A549 (cell line): ENCODE measurements around the gene EPHB6. TPM values are rescaled to one million over a fixed set of nuclear protein-coding genes. Genes with fewer than 3 reads are reported as not detected.
A peak's percentile ranks its signal among the peaks of the same experiment; 100 is the strongest.

Experiments
- ATAC-seq, 2 experiments: fragments of 200-7000 bp in 1 of 2; fragments of >200 bp in 1 of 2; cut with Nextera tagmentation in 1 of 2; cut with Tn5 transposase in 1 of 2; 3 replicates each; pipeline versions ENCODE4 v1.8.0 to v1.9.1; 2018 to 2020; ENCODE audit warnings: mild to moderate bottlenecking in 1 of 2, moderate library complexity in 1 of 2
- CTCF ChIA-PET: fragments of 300-600 bp; sonication (Branson Sonifier 250); formaldehyde crosslinking; extraction: SDS; loops from one replicate; lab custom pipeline; 2021; ENCODE audit warnings: antibody characterized with exemption, inconsistent platforms; lab: Yijun Ruan, JAX
- POLR2A ChIA-PET: fragments of 350-600 bp; formaldehyde crosslinking; extraction: SDS; loops from one replicate; lab custom pipeline; 2021; ENCODE audit warnings: antibody characterized with exemption, inconsistent platforms; lab: Yijun Ruan, JAX
- DNase-seq, 2 experiments: peaks; one replicate each; pipeline versions ENCODE4 v3.0.0 to v3.0.0-alpha.2; 2011 to 2016; ENCODE audit warnings: low read depth in 1 of 2, low spot score in 1 of 2
- FAIRE-seq: peaks from 2 replicates; lab custom pipeline; 2011; peaks lifted over from hg19 to GRCh38; lab: Jason Lieb, UNC
- H3K27ac ChIP-seq, 2 experiments: fragments of >200 bp; sonication (Bioruptor Twin); formaldehyde crosslinking; 3 replicates each; pipeline ENCODE4 v1.5.1; 2016 to 2017
- H3K4me1 ChIP-seq: fragments of >200 bp; sonication (Bioruptor Twin); formaldehyde crosslinking; 3 replicates; pipeline ENCODE4 v1.6.1; 2016
- H3K4me2 ChIP-seq: fragments of >200 bp; sonication (Bioruptor Twin); formaldehyde crosslinking; 3 replicates; pipeline ENCODE4 v1.6.1; 2016
- H3K4me3 ChIP-seq: fragments of >200 bp; sonication (Bioruptor Twin); formaldehyde crosslinking; 3 replicates; pipeline ENCODE4 v1.5.1; 2016
- H3K9me3 ChIP-seq: fragments of >200 bp; sonication (Bioruptor Twin); formaldehyde crosslinking; 3 replicates; pipeline ENCODE4 v1.6.1; 2016
- ATOH8 ChIP-seq: fragments of 250-450 bp; sonication (Bioruptor Pico); IDR thresholded peaks from 2 replicates; pipeline ENCODE4 v1.5.0; 2020; ENCODE audit warnings: low read depth, mild to moderate bottlenecking, moderate library complexity
- BHLHE40 ChIP-seq: IDR thresholded peaks from 2 replicates; pipeline ENCODE4 v1.6.1; 2012; ENCODE audit warnings: low read depth, low read length, inconsistent platforms
- CBX2 ChIP-seq: fragments of 200-600 bp; sonication (generic); IDR thresholded peaks from 2 replicates; pipeline ENCODE4 v1.6.1; 2016; ENCODE audit warnings: low read depth, mild to moderate bottlenecking, borderline replicate concordance
- CEBPB ChIP-seq, 2 experiments: fragments of >200 bp in 1 of 2; sonication (Bioruptor Twin) in 1 of 2; formaldehyde crosslinking in 1 of 2; IDR thresholded peaks; 2 replicates each; pipeline ENCODE4 v1.6.1; 2012 to 2016
- E2F6 ChIP-seq: IDR thresholded peaks from 2 replicates; pipeline ENCODE4 v1.6.1; 2012; ENCODE audit warnings: low read depth, borderline replicate concordance
- ELK1 ChIP-seq: fragments of 150-350 bp; IDR thresholded peaks from 2 replicates; pipeline ENCODE4 v1.6.1; 2014; ENCODE audit warnings: low read depth, mild to moderate bottlenecking, low read length
- FOSB ChIP-seq: fragments of 250-450 bp; sonication (Bioruptor Pico); IDR thresholded peaks from 2 replicates; pipeline ENCODE4 v1.5.0; 2020; ENCODE audit warnings: mild to moderate bottlenecking, moderate library complexity
- FOSL2 ChIP-seq, 2 experiments: fragments of 450-650 bp in 1 of 2; fragments of >200 bp in 1 of 2; sonication (Bioruptor Twin) in 1 of 2; formaldehyde crosslinking; IDR thresholded peaks; 2 replicates each; pipeline versions ENCODE4 v1.5.0 to v1.6.1; 2016 to 2020; ENCODE audit warnings: mild to moderate bottlenecking in 1 of 2, moderate library complexity in 1 of 2
- FOXS1 ChIP-seq: fragments of 250-450 bp; sonication (Bioruptor Pico); IDR thresholded peaks from 2 replicates; pipeline ENCODE4 v1.5.0; 2020; ENCODE audit warnings: mild to moderate bottlenecking, moderate library complexity
- HES2 ChIP-seq: fragments of >200 bp; sonication (Bioruptor Twin); formaldehyde crosslinking; IDR thresholded peaks from 2 replicates; pipeline ENCODE4 v1.6.1; 2016
- HEYL ChIP-seq: fragments of 250-450 bp; sonication (Bioruptor Pico); IDR thresholded peaks from 2 replicates; pipeline ENCODE4 v1.8.0; 2021; ENCODE audit warnings: mild to moderate bottlenecking, moderate library complexity
- JUNB ChIP-seq: fragments of >200 bp; sonication (Bioruptor Twin); formaldehyde crosslinking; IDR thresholded peaks from 2 replicates; pipeline ENCODE4 v1.6.1; 2016
- MAFK ChIP-seq: fragments of 450-650 bp; IDR thresholded peaks from 2 replicates; pipeline ENCODE4 v1.6.1; 2014; ENCODE audit not compliant: partially characterized antibody
- MYC ChIP-seq: IDR thresholded peaks from 2 replicates; pipeline ENCODE4 v1.6.1; 2012; ENCODE audit warnings: mild to moderate bottlenecking, inconsistent platforms, low read length, improper control_type of control experiment, borderline replicate concordance
- NPAS2 ChIP-seq: fragments of 250-450 bp; sonication (Bioruptor Pico); IDR thresholded peaks from 2 replicates; pipeline ENCODE4 v1.8.0; 2022; ENCODE audit warnings: mild to moderate bottlenecking, moderate library complexity, borderline replicate concordance
- POLR2A ChIP-seq: IDR thresholded peaks from 2 replicates; pipeline ENCODE4 v1.6.1; 2012; ENCODE audit warnings: mild to moderate bottlenecking, low read length
- RAD21 ChIP-seq, 2 experiments: fragments of >200 bp in 1 of 2; sonication (Bioruptor Twin) in 1 of 2; formaldehyde crosslinking in 1 of 2; IDR thresholded peaks in 1 of 2; conservative IDR thresholded peaks in 1 of 2; 2 replicates in 1 of 2; 3 replicates in 1 of 2; pipeline ENCODE4 v1.6.1; 2012 to 2018; ENCODE audit warnings: inconsistent platforms in 1 of 2
- SMC3 ChIP-seq: fragments of >200 bp; sonication (Bioruptor Twin); formaldehyde crosslinking; IDR thresholded peaks from 3 replicates; pipeline ENCODE4 v1.6.1; 2018; ENCODE audit warnings: inconsistent platforms
- TP53 ChIP-seq: fragments of 250-450 bp; sonication (Bioruptor Pico); IDR thresholded peaks from 2 replicates; pipeline ENCODE4 v1.5.0; 2021; ENCODE audit warnings: mild to moderate bottlenecking, moderate library complexity
- ZC3H11A ChIP-seq: fragments of 450-650 bp; IDR thresholded peaks from 2 replicates; pipeline ENCODE4 v1.6.1; 2014; ENCODE audit warnings: antibody characterized with exemption, mild to moderate bottlenecking
- ZFP36 ChIP-seq: fragments of 450-650 bp; IDR thresholded peaks from 2 replicates; pipeline ENCODE4 v1.6.1; 2014; ENCODE audit warnings: borderline replicate concordance; ENCODE audit not compliant: partially characterized antibody
- ZSCAN20 ChIP-seq: fragments of 250-450 bp; sonication (Bioruptor Pico); IDR thresholded peaks from 2 replicates; pipeline ENCODE4 v1.8.0; 2022; ENCODE audit warnings: mild to moderate bottlenecking, moderate library complexity
- WGBS: methylation state at CpG from one replicate; pipeline ENCODE4 v1.1.6; 2017; ENCODE audit errors: missing lambda C conversion rate; 5-methylcytosine and 5-hydroxymethylcytosine counted together
- polyA plus RNA-seq, 4 experiments: library from polyadenylated mRNA; depleted of rRNA in 3 of 4; stranded (reverse); fragments of >200 nt; fragmentation: RNase III in 1 of 4; extraction: RNeasy Plus Mini Kit Qiagen cat#74134 plus additional on column Dnase treatment in 1 of 4; gene quantifications; 2 replicates in 3 of 4; 3 replicates in 1 of 4; pipeline ENCODE4 v1.2.3, GENCODE V29; 2011 to 2017

EPHB6 gene
- polyA plus RNA-seq, 2 of the 4 experiments (the other 2 are of a cell fraction), result 0.26 to 0.37 TPM

GRCh38 chr7:142872106-142872675 lies 17.3 kb downstream of the EPHB6 start:
- Histone ChIP-seq H3K4me2 (no peak overlapping the region), H3K27ac (no peak overlapping the region)
- TF ChIP-seq ATOH8 (CRISPR knock-in tag) (no peak), FOSB (CRISPR knock-in tag) (no peak), BHLHE40 (no peak), HEYL (no peak), CEBPB (IDR thresholded peaks at IDR 0.05) (no peak), ZC3H11A (no peak), ZFP36 (no peak), TP53 (CRISPR knock-in tag) (no peak), CBX2 (no peak), JUNB (no peak), RAD21 (conservative IDR thresholded peaks at IDR 0.05 in 1 of 2, IDR thresholded peaks at IDR 0.05 in 1 of 2) (no peak), E2F6 (no peak), FOXS1 (CRISPR knock-in tag) (no peak), MYC (no peak), ELK1 (no peak)
- TF ChIP-seq, all 56 proteins: peak for 0
- Histone ChIP-seq H3K4me3 (no peak overlapping the region), H3K4me1 (no peaks in the 10 kb centered on the region), H3K9me3 (no peaks in the 10 kb centered on the region)
- POLR2A ChIA-PET, result no interaction called here
- WGBS, result 66% methylated on average over 9 of the region's 15 CpGs
- no peak for FAIRE-seq
- no peak for ATAC-seq
- CTCF ChIA-PET, result interaction anchor here (1.3 to 4.0 kb wide), 5 partner anchors 9 to 337 kb away, joined by 3 to 18 read pairs (median 4); partner anchors contain the start of gene EPHB6
- DNase-seq, result no peak

GRCh38 chr7:142873281-142873784 lies 18.5 kb downstream of the EPHB6 start:
- FAIRE-seq, result no peak
- Histone ChIP-seq H3K9me3 (no peaks in the 10 kb centered on the region), H3K27ac (no peak overlapping the region), H3K4me1 (no peaks in the 10 kb centered on the region), H3K4me2 (no peak overlapping the region), H3K4me3 (no peak overlapping the region)
- POLR2A ChIA-PET, result no interaction called here
- TF ChIP-seq FOSL2 (IDR thresholded peaks at IDR 0.05) (no peak), FOSL2 (CRISPR knock-in tag; IDR thresholded peaks at IDR 0.05) (no peak)
- ATAC-seq, result peak in 1 of 2 experiments; percentile 83; a peak in 3 of 6 replicates
- peak; percentile 33 to 38 for DNase-seq
- 49% methylated on average over 9 of the region's 11 CpGs for WGBS
- CTCF ChIA-PET, result interaction anchor here (1.0 to 4.0 kb wide), 5 partner anchors 8 to 338 kb away, joined by 3 to 18 read pairs (median 4); partner anchors contain the start of gene EPHB6

GRCh38 chr7:142873871-142874270 lies 19.0 kb downstream of the EPHB6 start:
- H3K4me1 ChIP-seq, result no peaks in the 10 kb centered on the region
- ChIA-PET CTCF (interaction anchor here (4.0 kb wide), 1 partner anchor 19 kb away, joined by 18 read pairs; the partner anchor contains the start of gene EPHB6), POLR2A (no interaction called here)
- no peak for FAIRE-seq
- no peak for DNase-seq
- no peak overlapping the region for H3K4me2 ChIP-seq
- H3K9me3 ChIP-seq, result no peaks in the 10 kb centered on the region
- WGBS, result 5% methylated on average over 5 of the region's 5 CpGs
- H3K4me3 ChIP-seq, result no peak overlapping the region
- ATAC-seq, result no peak
- TF ChIP-seq ATOH8 (CRISPR knock-in tag) (no peak), POLR2A (no peak), NPAS2 (no peak), SMC3 (no peak), BHLHE40 (no peak), MAFK (no peak), HES2 (no peak), ZSCAN20 (no peak), E2F6 (no peak), HEYL (no peak), TP53 (CRISPR knock-in tag) (no peak)
- TF ChIP-seq, all 56 proteins: peak for 0
- no peak overlapping the region for H3K27ac ChIP-seq
